ENCODE measurements around the gene PEX14.

The PEX14 gene

DNA sequence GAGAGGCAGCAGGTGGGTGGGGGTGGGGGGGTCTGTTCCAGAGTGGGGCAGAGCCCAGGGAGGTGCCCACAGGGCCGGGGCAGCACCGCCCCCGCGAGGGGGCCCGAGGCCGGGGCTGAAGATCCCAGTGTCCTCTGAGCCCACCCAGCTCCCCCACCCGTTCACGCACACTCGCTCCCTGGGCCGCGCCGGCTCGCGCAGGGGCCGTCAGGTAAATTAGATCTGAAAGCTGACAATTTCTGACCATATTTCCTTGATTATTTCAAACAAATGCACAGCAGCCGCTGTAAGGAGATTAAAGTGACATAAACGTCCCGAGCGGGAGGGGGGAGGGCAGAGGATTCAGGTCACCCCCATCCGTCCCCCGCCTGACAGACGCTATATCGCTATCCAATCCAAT is 203.7 kb downstream of the PEX14 start:
- Histone ChIP-seq H3K27ac (ENCODE audit: low read depth, low read length, severe bottlenecking) (no peak overlapping the region), H3K36me3 (ENCODE audit: control insufficient read depth, insufficient read depth, low read length) (no peaks in the 10 kb centered on the region), H3K4me1 (ENCODE audit: control insufficient read depth, insufficient read depth, low read length, poor library complexity, severe bottlenecking) (peaks cover 39% of the 10 kb centered on the region), H3K4me3 (ENCODE audit: extremely low read depth, insufficient read depth, low read length, poor library complexity, severe bottlenecking) (no peak overlapping the region), H3K9me3 (ENCODE audit: control insufficient read depth, low read length) (no peaks in the 10 kb centered on the region)
- 74 to 93% methylated on average over 15 to 18 of the region's 23 CpGs for WGBS, 2 experiments (ENCODE audit: insufficient coverage in 2 of 2)

- Histone ChIP-seq H3K4me1 (ENCODE audit: control insufficient read depth, insufficient read depth, low read length, poor library complexity, severe bottlenecking) (peaks cover 39% of the 10 kb centered on the region), H3K36me3 (ENCODE audit: control insufficient read depth, insufficient read depth, low read length) (no peaks in the 10 kb centered on the region), H3K27ac (ENCODE audit: low read depth, low read length, severe bottlenecking) (no peak overlapping the region), H3K4me3 (ENCODE audit: extremely low read depth, insufficient read depth, low read length, poor library complexity, severe bottlenecking) (no peak overlapping the region), H3K9me3 (ENCODE audit: control insufficient read depth, low read length) (no peaks in the 10 kb centered on the region)
- 72 to 85% methylated on average over 10 to 11 of the region's 11 CpGs for WGBS, 2 experiments (ENCODE audit: insufficient coverage in 2 of 2)
Measured at GRCh38 chr1:10678852-10679251, 204.1 kb downstream of the PEX14 start.

- no peaks in the 10 kb centered on the region for H3K9me3 ChIP-seq (ENCODE audit: control insufficient read depth, low read length)
- H3K27ac ChIP-seq (ENCODE audit: low read depth, low read length, severe bottlenecking) = no peak overlapping the region
- H3K4me3 ChIP-seq (ENCODE audit: extremely low read depth, insufficient read depth, low read length, poor library complexity, severe bottlenecking) = no peak overlapping the region
- WGBS, 2 experiments (ENCODE audit: insufficient coverage in 2 of 2) = 17 to 41% methylated on average over 4 to 7 of the region's 9 CpGs
- H3K4me1 ChIP-seq (ENCODE audit: control insufficient read depth, insufficient read depth, low read length, poor library complexity, severe bottlenecking) = peaks cover 39% of the 10 kb centered on the region
- no peaks in the 10 kb centered on the region for H3K36me3 ChIP-seq (ENCODE audit: control insufficient read depth, insufficient read depth, low read length)
Measured at GRCh38 chr1:10679496-10680220, 204.9 kb downstream of the PEX14 start.

All from mesodermal cell (in vitro differentiated cells).